ENCODE data around the gene C14orf180.

GRCh38 chr14:104557766-104558165 lies 21.8 kb upstream of the C14orf180 start:
- TF ChIP-seq ZNF317 (CRISPR knock-in tag; IDR thresholded peaks at IDR 0.05; ENCODE audit: borderline replicate concordance, low read depth) (no peak), FOXJ3 (CRISPR knock-in tag; IDR thresholded peaks at IDR 0.05; ENCODE audit: borderline replicate concordance) (no peak), HMGXB4 (CRISPR knock-in tag; IDR thresholded peaks at IDR 0.05) (no peak), NR1H2 (CRISPR knock-in tag; IDR thresholded peaks at IDR 0.05) (no peak), USF2 (CRISPR knock-in tag; IDR thresholded peaks at IDR 0.05) (no peak)
- TF ChIP-seq, protein P1, sequence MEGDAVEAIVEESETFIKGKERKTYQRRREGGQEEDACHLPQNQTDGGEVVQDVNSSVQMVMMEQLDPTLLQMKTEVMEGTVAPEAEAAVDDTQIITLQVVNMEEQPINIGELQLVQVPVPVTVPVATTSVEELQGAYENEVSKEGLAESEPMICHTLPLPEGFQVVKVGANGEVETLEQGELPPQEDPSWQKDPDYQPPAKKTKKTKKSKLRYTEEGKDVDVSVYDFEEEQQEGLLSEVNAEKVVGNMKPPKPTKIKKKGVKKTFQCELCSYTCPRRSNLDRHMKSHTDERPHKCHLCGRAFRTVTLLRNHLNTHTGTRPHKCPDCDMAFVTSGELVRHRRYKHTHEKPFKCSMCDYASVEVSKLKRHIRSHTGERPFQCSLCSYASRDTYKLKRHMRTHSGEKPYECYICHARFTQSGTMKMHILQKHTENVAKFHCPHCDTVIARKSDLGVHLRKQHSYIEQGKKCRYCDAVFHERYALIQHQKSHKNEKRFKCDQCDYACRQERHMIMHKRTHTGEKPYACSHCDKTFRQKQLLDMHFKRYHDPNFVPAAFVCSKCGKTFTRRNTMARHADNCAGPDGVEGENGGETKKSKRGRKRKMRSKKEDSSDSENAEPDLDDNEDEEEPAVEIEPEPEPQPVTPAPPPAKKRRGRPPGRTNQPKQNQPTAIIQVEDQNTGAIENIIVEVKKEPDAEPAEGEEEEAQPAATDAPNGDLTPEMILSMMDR (IDR thresholded peaks at IDR 0.05): no peak
